GM21737 (cell line): Measurements from ENCODE around the gene MYBPH.

Experiments
- ATAC-seq: cut with Tn5 transposase; IDR thresholded peaks from one replicate; pipeline ENCODE4 v1.9.1; 2021; ENCODE audit warnings: mild to moderate bottlenecking, moderate library complexity; ENCODE audit not compliant: unreplicated experiment

The MYBPH gene

GRCh38 chr1:203167026-203167912 lies 8.4 kb downstream of the MYBPH start:
- ATAC-seq: no peak

- no peak for ATAC-seq
These were observed 9.3 kb downstream of the MYBPH start for GRCh38 chr1:203166192-203166940.

GRCh38 chr1:203165800-203166161 lies 9.8 kb downstream of the MYBPH start:
- ATAC-seq: no peak

GRCh38 chr1:203165101-203165799 lies 10.4 kb downstream of the MYBPH start:
- ATAC-seq: no peak

GRCh38 chr1:203163891-203164635 lies 11.6 kb downstream of the MYBPH start:
- no peak for ATAC-seq

- no peak for ATAC-seq
These were observed 13.2 kb downstream of the MYBPH start for GRCh38 chr1:203162403-203162802.

- ATAC-seq: no peak
These were observed 13.9 kb downstream of the MYBPH start for GRCh38 chr1:203161703-203162102.

GRCh38 chr1:203161175-203161574 lies 14.5 kb downstream of the MYBPH start:
- no peak for ATAC-seq

- ATAC-seq: no peak
These were observed 15.8 kb downstream of the MYBPH start for GRCh38 chr1:203159844-203160243.

- no peak for ATAC-seq
These were observed 16.5 kb downstream of the MYBPH start for GRCh38 chr1:203158960-203159665.

GRCh38 chr1:203158423-203158822 lies 17.2 kb downstream of the MYBPH start:
- no peak for ATAC-seq

GRCh38 chr1:203156280-203156679 lies 19.3 kb downstream of the MYBPH start:
- no peak for ATAC-seq

GRCh38 chr1:203153989-203154821 lies 21.4 kb downstream of the MYBPH start:
- no peak for ATAC-seq

GRCh38 chr1:203153051-203153988 lies 22.3 kb downstream of the MYBPH start:
- no peak for ATAC-seq

GRCh38 chr1:203152158-203153034 lies 23.2 kb downstream of the MYBPH start:
- no peak for ATAC-seq

- ATAC-seq: no peak
These were observed 24.1 kb downstream of the MYBPH start for GRCh38 chr1:203151362-203152157.
